GM12878 (cell line): Measurements from ENCODE around the gene WFDC11. TPM values are rescaled to one million over a fixed set of nuclear protein-coding genes. Genes with fewer than 3 reads are reported as not detected.
"Not testable (repeated sequence)": the region's sequence is repeated elsewhere in the genome, so short reads cannot be mapped to it uniquely, and the experiment has no call there.

Experiments
- ATAC-seq: fragments of 200-7000 bp; cut with Tn5 transposase; 3 replicates; pipeline ENCODE4 v1.9.1; 2020; ENCODE audit warnings: mild to moderate bottlenecking, moderate library complexity
- BruUV-seq: library from RNA; stranded (reverse); fragments of 400-500 nt; replicated peaks from 2 replicates; lab custom pipeline; 2021; lab: Mats Ljungman, UMichigan
- CTCF ChIA-PET: fragments of 300-600 bp; sonication (Branson Sonifier 250); formaldehyde crosslinking; extraction: SDS; loops from one replicate; lab custom pipeline; 2021; ENCODE audit warnings: inconsistent platforms; lab: Yijun Ruan, JAX
- POLR2A ChIA-PET: fragments of 350-600 bp; formaldehyde crosslinking; extraction: SDS; loops from one replicate; lab custom pipeline; 2021; ENCODE audit warnings: inconsistent platforms; lab: Charles Lee
- RAD21 ChIA-PET: fragments of 300-600 bp; sonication (Branson Sonifier 250); formaldehyde crosslinking; loops from one replicate; lab custom pipeline; 2023; ENCODE audit warnings: antibody characterized with exemption; ENCODE audit not compliant: unreplicated experiment; lab: Charles Lee
- SMC1A ChIA-PET: fragments of 300-600 bp; sonication (Branson Sonifier 250); formaldehyde crosslinking; loops from one replicate; lab custom pipeline; 2023; ENCODE audit not compliant: unreplicated experiment, uncharacterized antibody; lab: Charles Lee
- DNase-seq: peaks from one replicate; pipeline ENCODE4 v3.0.0-alpha.2; 2011; ENCODE audit warnings: low read depth, low spot score
- FAIRE-seq: peaks from 3 replicates; lab custom pipeline; 2011; peaks lifted over from hg19 to GRCh38; lab: Jason Lieb, UNC
- H2AFZ ChIP-seq: 2 replicates; pipeline ENCODE4 v1.6.0; 2011; ENCODE audit warnings: low read depth, low read length, control low read depth; ENCODE audit not compliant: control insufficient read depth
- H3K27ac ChIP-seq: 2 replicates; pipeline ENCODE4 v1.5.1; 2011; ENCODE audit warnings: control low read depth; ENCODE audit not compliant: control insufficient read depth, insufficient read depth
- H3K27me3 ChIP-seq, 2 experiments: replicated peaks in 1 of 2; 2 replicates each; pipeline versions ENCODE4 v1.6.0 to v1.6.1; 2011; ENCODE audit warnings: low read length in 1 of 2; ENCODE audit not compliant: control insufficient read depth in 2 of 2, insufficient read depth in 2 of 2
- H3K36me3 ChIP-seq, 2 experiments: 2 replicates each; pipeline ENCODE4 v1.5.1; 2011; ENCODE audit warnings: low read length in 1 of 2; ENCODE audit not compliant: control insufficient read depth in 2 of 2, insufficient read depth in 2 of 2
- H3K4me1 ChIP-seq: 2 replicates; pipeline ENCODE4 v1.6.1; 2011; ENCODE audit warnings: mild to moderate bottlenecking, low read length, moderate library complexity, mixed read lengths; ENCODE audit not compliant: control insufficient read depth, insufficient read depth
- H3K4me2 ChIP-seq: 2 replicates; pipeline ENCODE4 v1.6.0; 2011; ENCODE audit warnings: control low read depth; ENCODE audit not compliant: control insufficient read depth, insufficient read depth
- H3K4me3 ChIP-seq: fragments of 200-600 bp; sonication (generic); 2 replicates; pipeline ENCODE4 v1.5.1; 2016
- H3K79me2 ChIP-seq: 2 replicates; pipeline ENCODE4 v1.6.0; 2011; ENCODE audit warnings: low read length; ENCODE audit not compliant: control insufficient read depth, insufficient read depth
- H3K9ac ChIP-seq: 2 replicates; pipeline ENCODE4 v1.8.0; 2011; ENCODE audit warnings: low read length, control low read depth, mixed read lengths; ENCODE audit not compliant: control insufficient read depth, insufficient read depth
- H3K9me3 ChIP-seq: replicated peaks from 3 replicates; pipeline ENCODE4 v1.5.1; 2011; ENCODE audit warnings: mild to moderate bottlenecking, low read length; ENCODE audit not compliant: control insufficient read depth, insufficient read depth
- H4K20me1 ChIP-seq: 2 replicates; pipeline ENCODE4 v1.6.0; 2011; ENCODE audit not compliant: control insufficient read depth, insufficient read depth
- CBX3 ChIP-seq: fragments of 200-600 bp; sonication (generic); IDR thresholded peaks from 2 replicates; pipeline ENCODE4 v1.6.1; 2016; ENCODE audit warnings: low read depth, borderline replicate concordance
- POLR2AphosphoS5 ChIP-seq: IDR thresholded peaks from 2 replicates; pipeline ENCODE4 v1.6.1; 2011; ENCODE audit warnings: mild to moderate bottlenecking, low read length, inconsistent platforms
- TCF12 ChIP-seq: IDR thresholded peaks from 2 replicates; pipeline ENCODE4 v1.6.1; 2011; ENCODE audit warnings: low read depth, mild to moderate bottlenecking, low read length
- WGBS: methylation state at CpG from one replicate; pipeline ENCODE4 v1.1.6; 2016; ENCODE audit warnings: low lambda C conversion rate; ENCODE audit not compliant: insufficient replicate concordance, insufficient coverage; ENCODE audit errors: missing lambda C conversion rate; 5-methylcytosine and 5-hydroxymethylcytosine counted together
- in situ Hi-C: fragments of 300-500 bp; cut with MboI; formaldehyde crosslinking; loops from 9 replicates; pipeline ENCODE4 v1.14.3; 2018; ENCODE audit warnings: mixed read lengths
- intact Hi-C: fragments of 100-400 bp; cut with micrococcal nuclease; formaldehyde crosslinking; loops from one replicate; pipeline ENCODE4 v1.14.2; 2022; ENCODE audit not compliant: unreplicated experiment
- polyA plus RNA-seq, 11 experiments: library from polyadenylated mRNA; depleted of rRNA in 4 of 11; unstranded in 6 of 11; stranded (reverse) in 5 of 11; fragments of >200 nt; fragmentation: Nextera tagmentation in 4 of 11; fragmentation: Illumina TruSeq in 1 of 11; extraction: Ambion mirVana in 4 of 11; extraction: Trizol in 1 of 11; gene quantifications; 1 replicate in 1 of 11; 2 replicates in 10 of 11; pipeline versions ENCODE4 v1.2.1 to v1.2.3, GENCODE V29; 2011 to 2016; ENCODE audit warnings: inconsistent platforms in 2 of 11, missing spikeins in 2 of 11, low read depth in 1 of 11
- total RNA-seq, 4 experiments: library from RNA; depleted of rRNA in 3 of 4; stranded (reverse); fragments of >200 nt in 3 of 4; fragmentation: Illumina TruSeq in 1 of 4; extraction: Trizol in 1 of 4; gene quantifications; 2 replicates each; pipeline versions ENCODE4 v1.2.1 to v1.2.3, GENCODE V29; 2013 to 2021

Gene WFDC11
- total and polyA plus RNA-seq, 10 of the 15 experiments (the other 5 are each of a cell fraction or from before 2014, with no cell fraction given): not detected

GRCh38 chr20:45646875-45647274 lies 23.2 kb downstream of the WFDC11 start:
- intact Hi-C loops: no loop called here
- 63% methylated on average over 3 of the region's 3 CpGs for WGBS
- no peaks in the 10 kb centered on the region for H3K27me3 ChIP-seq
- no peaks in the 10 kb centered on the region for H3K4me1 ChIP-seq
- no peak overlapping the region for H3K27ac ChIP-seq
- ATAC-seq: no peak
- H3K4me2 ChIP-seq: no peak overlapping the region
- H3K79me2 ChIP-seq: no peaks in the 10 kb centered on the region
- no peak overlapping the region for H2AFZ ChIP-seq
- no peak for TF ChIP-seq POLR2AphosphoS5
- no peak for TF ChIP-seq TCF12
- no peak for TF ChIP-seq CBX3
- no peaks in the 10 kb centered on the region for H3K9me3 ChIP-seq
- H3K4me3 ChIP-seq: no peak overlapping the region
- POLR2A ChIA-PET: no interaction called here
- FAIRE-seq: no peak
- CTCF ChIA-PET: interaction anchor here (0.7 kb wide), 1 partner anchor 449 kb away, joined by 3 read pairs; no protein-coding TSS in a partner anchor
- no TSS peak for BruUV-seq
- SMC1A ChIA-PET: no interaction called here
- H4K20me1 ChIP-seq: no peaks in the 10 kb centered on the region
- in situ Hi-C loops: no loop called here
- DNase-seq: no peak
- RAD21 ChIA-PET: no interaction called here
- no peaks in the 10 kb centered on the region for H3K36me3 ChIP-seq
- H3K9ac ChIP-seq: no peak overlapping the region

DNA sequence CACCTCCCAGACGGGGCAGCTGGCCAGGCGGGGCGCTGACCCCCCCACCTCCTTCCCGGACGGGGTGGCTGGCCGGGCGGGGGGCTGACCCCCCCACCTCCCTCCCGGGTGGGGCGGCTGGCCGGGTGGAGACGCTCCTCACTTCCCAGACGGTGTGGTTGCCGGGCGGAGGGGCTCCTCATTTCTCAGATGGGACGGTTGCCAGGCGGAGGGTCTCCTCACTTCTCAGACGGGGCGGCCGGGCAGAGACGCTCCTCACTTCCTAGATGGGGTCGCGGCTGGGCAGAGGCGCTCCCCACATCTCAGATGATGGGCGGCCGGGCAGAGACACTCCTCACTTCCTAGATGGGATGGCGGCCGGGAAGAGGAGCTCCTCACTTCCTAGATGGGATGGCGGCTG lies 24.2 kb downstream of the WFDC11 start:
- H3K4me2 ChIP-seq, H3K9me3 ChIP-seq, FAIRE-seq, in situ Hi-C loops, DNase-seq, CTCF ChIA-PET, H3K27ac ChIP-seq, H3K27me3 ChIP-seq, H3K4me3 ChIP-seq, BruUV-seq, ATAC-seq, POLR2A ChIA-PET, H3K79me2 ChIP-seq, H2AFZ ChIP-seq, intact Hi-C loops, RAD21 ChIA-PET, H3K36me3 ChIP-seq, H3K9ac ChIP-seq, H4K20me1 ChIP-seq, SMC1A ChIA-PET, H3K4me1 ChIP-seq: not testable (repeated sequence)
- WGBS: 80% methylated on average over 7 of the region's 28 CpGs

DNA sequence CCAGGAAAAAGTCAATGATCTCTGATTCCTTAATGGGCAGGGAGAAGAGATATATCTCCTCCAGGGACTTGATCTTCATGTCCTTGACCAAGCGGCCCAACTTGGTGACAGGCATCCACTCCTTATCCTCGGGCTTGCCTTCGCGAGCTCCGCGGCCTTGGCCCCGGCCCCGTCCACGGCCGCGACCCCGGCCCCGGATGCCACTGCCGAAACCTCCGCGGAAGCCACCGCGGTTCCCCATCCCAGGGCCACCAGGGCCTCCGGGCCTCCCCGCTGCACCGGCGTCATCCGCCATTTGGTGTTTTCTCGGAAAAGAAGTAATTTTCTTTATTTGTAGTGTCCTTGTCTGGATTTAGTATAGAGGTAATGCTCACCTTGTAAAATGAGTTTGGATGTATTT lies 29.0 kb downstream of the WFDC11 start:
- H3K4me1 ChIP-seq, H2AFZ ChIP-seq, H3K4me2 ChIP-seq, H3K9me3 ChIP-seq, FAIRE-seq, DNase-seq, H3K27ac ChIP-seq, in situ Hi-C loops, H3K79me2 ChIP-seq, SMC1A ChIA-PET, H3K9ac ChIP-seq, H3K36me3 ChIP-seq, intact Hi-C loops, H3K27me3 ChIP-seq, RAD21 ChIA-PET, H3K4me3 ChIP-seq, BruUV-seq, CTCF ChIA-PET, ATAC-seq, H4K20me1 ChIP-seq, POLR2A ChIA-PET: not testable (repeated sequence)
- 80% methylated on average over 23 of the region's 24 CpGs for WGBS
